ENCODE data around the gene XNDC1N.

XNDC1N gene

GRCh38 chr11:71936825-71937224 lies 8.4 kb upstream of the XNDC1N start:
- Histone ChIP-seq H3K27ac (ENCODE audit: low read length) (no peak overlapping the region), H3K36me3 (replicated peaks; ENCODE audit: insufficient read depth, low read length) (no peaks in the 10 kb centered on the region), H3K9me2 (replicated peaks; ENCODE audit: insufficient read depth, low read length) (no peaks in the 10 kb centered on the region), H3K9ac (ENCODE audit: low read length) (no peak overlapping the region), H3K27me3 (replicated peaks; ENCODE audit: insufficient read depth, low read length) (no peaks in the 10 kb centered on the region), H3K79me2 (ENCODE audit: low read length) (peaks cover 75% of the 10 kb centered on the region), H3K4me3 (ENCODE audit: low read length) (no peak overlapping the region), H3K4me1 (ENCODE audit: low read length) (no peaks in the 10 kb centered on the region), H3K9me3 (replicated peaks; ENCODE audit: insufficient read depth, low read length) (no peaks in the 10 kb centered on the region), H4K20me1 (ENCODE audit: insufficient read depth, low read length) (no peaks in the 10 kb centered on the region), H3K4me2 (ENCODE audit: low read depth, low read length) (no peak overlapping the region), H2AFZ (ENCODE audit: low read length) (no peak overlapping the region), H3F3A (ENCODE audit: insufficient read depth, low read length) (no peaks in the 10 kb centered on the region)
- no peak for TF ChIP-seq CTCF (IDR thresholded peaks at IDR 0.05; ENCODE audit: low read length)
- no peak for TF ChIP-seq EZH2 (optimal IDR thresholded peaks at IDR 0.05; ENCODE audit: low read depth, low read length)
- no peak for TF ChIP-seq EZH2phosphoT487 (IDR thresholded peaks at IDR 0.05; ENCODE audit: low read length)
- no peak for DNase-seq

GRCh38 chr11:71935338-71935925 lies 7.0 kb upstream of the XNDC1N start:
- H3K27ac ChIP-seq (ENCODE audit: low read length) = no peak overlapping the region
- H4K20me1 ChIP-seq (ENCODE audit: insufficient read depth, low read length) = no peaks in the 10 kb centered on the region
- no peak overlapping the region for H3K4me2 ChIP-seq (ENCODE audit: low read depth, low read length)
- H3K79me2 ChIP-seq (ENCODE audit: low read length) = peaks cover 81% of the 10 kb centered on the region
- no peaks in the 10 kb centered on the region for H3K36me3 ChIP-seq (replicated peaks; ENCODE audit: insufficient read depth, low read length)
- DNase-seq = no peak
- H3K9me2 ChIP-seq (replicated peaks; ENCODE audit: insufficient read depth, low read length) = no peaks in the 10 kb centered on the region
- H2AFZ ChIP-seq (ENCODE audit: low read length) = no peak overlapping the region
- H3K4me3 ChIP-seq (ENCODE audit: low read length) = no peak overlapping the region
- H3K4me1 ChIP-seq (ENCODE audit: low read length) = peaks cover 2% of the 10 kb centered on the region; the same call in 1 of the 2 replicates
- H3K27me3 ChIP-seq (replicated peaks; ENCODE audit: insufficient read depth, low read length) = no peaks in the 10 kb centered on the region
- no peaks in the 10 kb centered on the region for H3F3A ChIP-seq (ENCODE audit: insufficient read depth, low read length)
- no peak for TF ChIP-seq CTCF (IDR thresholded peaks at IDR 0.05; ENCODE audit: low read length)
- TF ChIP-seq EZH2phosphoT487 (IDR thresholded peaks at IDR 0.05; ENCODE audit: low read length) = no peak
- no peak for TF ChIP-seq EZH2 (optimal IDR thresholded peaks at IDR 0.05; ENCODE audit: low read depth, low read length)
- no peaks in the 10 kb centered on the region for H3K9me3 ChIP-seq (replicated peaks; ENCODE audit: insufficient read depth, low read length)
- H3K9ac ChIP-seq (ENCODE audit: low read length) = no peak overlapping the region

GRCh38 chr11:71934213-71934612 lies 5.8 kb upstream of the XNDC1N start:
- Histone ChIP-seq H3K9me3 (replicated peaks; ENCODE audit: insufficient read depth, low read length) (no peaks in the 10 kb centered on the region), H3K36me3 (replicated peaks; ENCODE audit: insufficient read depth, low read length) (no peaks in the 10 kb centered on the region), H3K4me2 (ENCODE audit: low read depth, low read length) (no peak overlapping the region), H3K79me2 (ENCODE audit: low read length) (peaks cover 81% of the 10 kb centered on the region), H3K27me3 (replicated peaks; ENCODE audit: insufficient read depth, low read length) (no peaks in the 10 kb centered on the region), H3K4me1 (ENCODE audit: low read length) (peaks cover 11% of the 10 kb centered on the region), H3K27ac (ENCODE audit: low read length) (no peak overlapping the region), H3F3A (ENCODE audit: insufficient read depth, low read length) (no peaks in the 10 kb centered on the region), H4K20me1 (ENCODE audit: insufficient read depth, low read length) (no peaks in the 10 kb centered on the region), H3K4me3 (ENCODE audit: low read length) (no peak overlapping the region), H2AFZ (ENCODE audit: low read length) (no peak overlapping the region), H3K9ac (ENCODE audit: low read length) (no peak overlapping the region), H3K9me2 (replicated peaks; ENCODE audit: insufficient read depth, low read length) (no peaks in the 10 kb centered on the region)
- no peak for DNase-seq
- TF ChIP-seq CTCF (IDR thresholded peaks at IDR 0.05; ENCODE audit: low read length) (no peak), EZH2phosphoT487 (IDR thresholded peaks at IDR 0.05; ENCODE audit: low read length) (no peak), EZH2 (optimal IDR thresholded peaks at IDR 0.05; ENCODE audit: low read depth, low read length) (no peak)
